Measurements from ENCODE around the gene LHX5.

LHX5 gene

GRCh38 chr12:113443030-113443539 lies 28.6 kb downstream of the LHX5 start:
- no peak for FAIRE-seq
- DNase-seq (ENCODE audit: insufficient read length, low spot score) = no peak

DNA sequence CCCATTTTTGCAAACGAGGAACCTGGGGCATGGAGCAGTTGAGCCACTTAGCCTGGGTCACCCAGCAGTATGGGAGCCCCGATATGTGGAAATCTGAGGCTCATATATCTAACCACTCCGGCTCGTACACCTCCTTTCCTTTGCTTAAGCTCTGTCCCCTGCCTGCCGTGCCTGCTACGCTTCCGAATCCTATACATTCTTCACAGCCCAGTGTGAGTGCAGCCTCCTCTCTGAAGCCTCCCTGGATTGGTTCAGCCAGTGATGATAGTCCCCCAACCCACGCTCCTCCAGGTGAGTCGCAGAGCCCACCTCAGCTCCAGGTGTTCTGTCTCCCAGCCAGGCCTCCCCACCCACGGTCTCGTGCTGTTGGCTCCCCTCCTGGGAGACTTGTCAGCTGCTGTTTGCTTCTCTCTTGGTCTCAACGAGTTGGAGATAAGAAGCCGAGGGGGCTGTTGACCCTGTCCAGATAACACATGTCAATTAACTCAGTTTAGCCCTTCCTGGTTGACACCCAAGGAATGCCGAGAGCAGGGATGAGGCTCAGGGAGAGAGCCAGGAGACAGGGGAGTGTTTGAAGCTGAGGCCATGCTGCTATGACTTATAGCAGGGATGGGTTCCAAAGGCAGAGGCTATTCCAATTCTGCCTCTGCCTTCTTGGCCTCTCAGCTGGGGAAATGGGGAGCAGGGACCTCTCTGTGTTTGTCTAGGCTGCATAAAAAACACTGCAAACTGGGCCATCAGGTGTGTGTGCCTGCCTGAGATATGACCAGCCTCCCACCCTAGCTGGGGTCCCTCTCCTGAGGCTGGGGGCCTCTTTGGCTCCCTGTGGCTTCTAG lies 30.5 kb downstream of the LHX5 start:
- FAIRE-seq = no peak
- DNase-seq (ENCODE audit: insufficient read length, low spot score) = no peak

DNA sequence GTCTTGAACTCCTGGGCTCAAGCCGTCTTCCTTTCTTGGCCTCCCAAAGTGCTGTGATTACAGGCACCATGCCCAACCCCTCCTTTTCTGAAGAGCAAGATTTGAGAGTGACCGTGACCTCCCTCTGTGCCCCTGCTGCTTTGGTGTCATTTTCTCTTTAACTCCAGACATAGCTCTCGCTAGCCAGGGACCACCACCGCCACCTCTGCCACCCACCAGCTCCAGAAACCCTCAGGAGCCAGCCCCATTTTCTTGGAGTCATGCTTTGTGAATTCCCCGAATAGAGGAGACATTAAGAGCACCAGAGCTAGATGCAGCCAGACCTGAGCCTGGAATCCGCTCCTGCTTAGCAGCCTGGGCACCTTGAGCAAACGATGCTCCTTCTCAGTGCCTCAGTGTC lies 31.3 kb downstream of the LHX5 start:
- DNase-seq (ENCODE audit: insufficient read length, low spot score) (no peak), FAIRE-seq (no peak)

DNA sequence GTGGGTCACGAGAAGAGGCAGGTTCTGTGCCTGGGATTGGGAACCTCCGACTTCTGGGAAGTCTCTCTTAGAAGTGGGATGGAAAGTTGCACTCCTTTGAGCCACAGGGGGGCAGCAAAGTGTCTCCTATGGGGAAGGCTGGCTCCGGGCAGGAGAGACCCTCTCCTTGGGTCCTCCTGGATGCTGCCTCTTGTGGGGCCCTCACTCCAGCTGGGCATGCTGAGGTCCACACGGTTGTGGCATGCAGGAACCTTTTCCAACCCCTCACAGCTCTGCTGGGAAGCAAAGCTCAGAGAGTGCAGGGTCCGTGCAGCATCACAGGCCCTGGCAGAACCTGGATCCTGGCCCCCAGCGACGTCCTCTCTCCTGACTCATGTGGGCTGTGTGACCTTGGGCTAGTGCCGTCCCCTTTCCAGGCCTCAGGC lies 32.1 kb downstream of the LHX5 start:
- FAIRE-seq (no peak), DNase-seq (ENCODE audit: insufficient read length, low spot score) (peak; percentile 43)

DNA sequence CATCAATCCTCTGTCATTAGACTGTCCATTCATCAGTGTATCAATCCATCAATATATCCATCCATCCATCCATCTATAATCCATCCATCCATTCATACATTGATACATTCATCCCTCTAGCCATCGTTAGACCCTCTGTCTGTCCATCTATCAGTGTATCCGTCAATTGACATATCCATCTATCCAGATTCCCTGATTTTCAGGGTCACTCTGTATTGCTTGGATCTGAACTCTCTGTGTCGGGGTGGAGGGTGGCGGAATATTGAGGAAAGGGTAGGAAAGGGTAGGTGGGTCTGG lies 32.4 kb downstream of the LHX5 start:
- DNase-seq (ENCODE audit: insufficient read length, low spot score) (no peak), FAIRE-seq (no peak)

GRCh38 chr12:113438523-113439300 lies 33.0 kb downstream of the LHX5 start:
- peak; percentile 28 for FAIRE-seq
- no peak for DNase-seq (ENCODE audit: insufficient read length, low spot score)

GRCh38 chr12:113437729-113438100 lies 34.0 kb downstream of the LHX5 start:
- FAIRE-seq (no peak), DNase-seq (ENCODE audit: insufficient read length, low spot score) (no peak)

DNA sequence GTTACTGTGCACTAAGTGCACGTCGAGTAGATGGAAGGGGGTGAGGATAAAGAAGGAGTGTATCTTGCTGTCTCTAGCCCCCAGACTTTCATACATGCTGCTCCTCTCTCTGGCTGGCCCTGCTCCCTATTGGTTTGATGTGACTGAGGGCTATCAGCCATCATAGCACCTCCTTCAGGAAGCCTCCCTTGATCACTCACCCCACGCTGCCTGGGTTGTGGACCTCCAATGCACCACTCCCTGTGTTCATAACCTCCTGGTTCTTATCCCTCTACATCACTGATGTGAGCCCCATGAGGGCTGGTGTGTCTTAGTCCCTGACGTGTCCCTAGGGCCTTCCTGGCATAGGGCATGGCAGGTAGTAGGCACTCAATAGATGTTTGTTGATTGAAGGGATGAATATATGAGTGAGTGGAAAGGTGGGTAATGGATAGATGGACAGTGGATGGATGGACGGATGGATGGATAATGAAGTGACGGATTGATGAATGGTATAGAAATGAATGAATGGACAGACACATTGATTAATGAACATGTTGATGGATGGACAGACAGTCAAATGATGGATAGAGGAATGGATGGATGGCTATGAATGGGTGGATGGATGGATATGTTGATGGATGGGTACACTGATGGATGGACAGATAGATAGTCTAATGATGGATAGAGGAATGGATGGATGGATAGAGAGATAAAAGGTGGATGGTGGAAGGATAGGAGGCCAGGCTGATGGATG lies 34.5 kb downstream of the LHX5 start:
- no peak for FAIRE-seq
- no peak for DNase-seq (ENCODE audit: insufficient read length, low spot score)

DNA sequence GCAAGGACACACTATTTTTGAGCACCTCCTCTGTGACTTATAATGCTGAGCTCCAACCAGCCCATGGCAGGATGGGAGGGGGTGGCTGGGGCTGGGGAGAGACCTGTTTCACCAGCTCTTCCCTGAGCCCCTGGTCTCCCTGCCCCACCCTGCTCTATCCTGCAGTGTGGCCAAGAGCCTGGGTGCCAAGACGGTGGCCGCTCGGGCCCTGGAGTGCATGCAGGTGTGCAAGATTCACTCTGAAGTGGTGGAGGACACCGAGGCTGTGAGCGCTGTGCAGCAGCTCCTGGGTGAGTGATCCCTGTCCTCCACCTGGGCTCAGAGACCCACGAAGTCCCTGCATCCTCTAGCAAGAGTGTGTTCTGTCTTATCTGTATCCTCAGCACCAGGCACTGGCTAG lies 35.1 kb downstream of the LHX5 start:
- no peak for FAIRE-seq
- no peak for DNase-seq (ENCODE audit: insufficient read length, low spot score)

- FAIRE-seq = no peak
- no peak for DNase-seq (ENCODE audit: insufficient read length, low spot score)
Measured at GRCh38 chr12:113435367-113435766, 36.3 kb downstream of the LHX5 start.

GRCh38 chr12:113432986-113433385 lies 38.7 kb downstream of the LHX5 start:
- FAIRE-seq = no peak

DNA sequence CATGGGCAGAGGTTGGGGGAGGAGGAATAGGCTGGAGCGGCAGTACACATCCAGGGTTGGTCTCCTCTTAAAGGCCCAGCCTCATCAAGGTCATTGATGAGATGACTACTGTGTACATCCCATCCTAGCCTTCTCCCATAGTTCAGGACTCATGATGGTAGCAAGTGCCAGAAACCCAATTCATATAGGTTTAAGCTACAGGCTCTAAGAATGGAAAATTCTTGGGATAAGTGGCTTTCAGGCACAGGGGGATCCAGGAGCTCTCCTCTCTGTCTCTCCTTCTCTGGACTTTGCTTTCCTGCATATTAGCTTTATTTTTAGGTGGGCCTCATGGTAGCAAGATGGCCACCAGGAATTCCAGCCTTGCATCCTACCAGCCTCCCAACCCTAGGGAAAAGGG lies 43.2 kb downstream of the LHX5 start:
- DNase-seq (ENCODE audit: insufficient read length, low spot score) = no peak
- FAIRE-seq = no peak

More at GRCh38 chr12:113432986-113433385, 38.7 kb downstream of the LHX5 start:
- no peak for DNase-seq (ENCODE audit: insufficient read length, low spot score)

DNA sequence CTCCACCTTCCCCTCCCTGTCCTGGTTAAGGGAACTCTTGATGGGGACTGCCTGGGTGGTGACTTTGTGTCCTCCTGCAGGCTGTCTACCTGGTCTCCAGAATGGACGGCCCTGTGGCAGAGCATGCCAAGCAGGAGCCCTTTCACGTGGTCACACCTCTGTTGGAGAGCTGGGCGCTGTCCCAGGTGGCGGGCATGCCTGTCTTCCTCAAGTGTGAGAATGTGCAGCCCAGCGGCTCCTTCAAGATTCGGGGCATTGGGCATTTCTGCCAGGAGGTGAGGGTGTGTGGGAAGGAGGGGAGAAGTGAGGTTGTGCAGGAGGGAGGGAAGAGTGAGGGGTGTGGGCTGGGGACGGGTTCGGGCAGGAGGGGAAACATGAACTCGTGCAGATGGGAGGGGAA lies 43.8 kb downstream of the LHX5 start:
- FAIRE-seq (no peak), DNase-seq (ENCODE audit: insufficient read length, low spot score) (no peak)

- DNase-seq (ENCODE audit: insufficient read length, low spot score) = no peak
- FAIRE-seq = no peak
Measured at GRCh38 chr12:113425960-113426453, 45.7 kb downstream of the LHX5 start.

DNA sequence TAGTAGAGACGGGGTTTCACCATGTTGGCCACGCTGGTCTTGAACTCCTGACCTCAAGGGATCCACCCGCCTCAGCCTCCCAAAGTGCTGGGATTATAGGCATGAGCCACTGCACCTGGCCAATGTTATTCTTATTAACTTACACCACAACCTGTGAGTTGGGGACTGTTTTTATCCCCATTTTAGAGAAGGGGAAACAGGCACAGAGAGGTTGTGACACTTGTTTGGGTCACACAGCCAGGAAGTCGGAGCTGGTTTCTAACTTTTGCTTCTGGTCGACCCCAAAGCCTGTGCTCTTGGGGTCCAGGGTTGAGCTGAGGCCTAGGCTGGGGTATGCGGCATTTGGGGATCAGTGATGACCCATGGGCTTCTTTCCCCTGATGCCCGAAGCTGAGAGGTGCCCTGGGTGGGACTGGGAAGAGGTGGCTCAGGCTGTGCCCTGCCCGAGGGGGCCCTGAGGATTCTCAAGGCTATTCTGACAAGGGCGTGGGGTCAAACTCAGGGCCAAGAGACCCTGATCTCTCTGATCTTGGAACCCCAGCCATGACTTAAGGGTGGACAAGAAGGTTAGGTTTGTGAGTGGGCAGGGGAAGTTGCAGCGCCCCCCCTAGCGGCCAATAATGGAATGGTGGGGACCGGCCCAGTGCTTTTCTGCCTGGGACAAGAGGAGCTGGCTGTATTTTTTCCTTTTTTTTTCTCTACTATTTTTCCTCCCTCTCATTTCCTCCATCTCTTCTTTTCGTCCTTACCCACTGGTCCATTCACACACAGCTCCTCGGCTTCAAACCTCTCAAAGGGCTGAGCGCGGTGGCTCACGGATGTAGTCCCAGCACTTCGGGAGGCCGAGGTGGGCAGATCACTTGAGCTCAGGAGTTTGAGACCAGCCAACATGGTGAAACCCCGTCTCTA lies 46.5 kb downstream of the LHX5 start:
- DNase-seq (ENCODE audit: insufficient read length, low spot score) = peak; percentile 48
- FAIRE-seq = no peak

- FAIRE-seq (no peak), DNase-seq (ENCODE audit: insufficient read length, low spot score) (no peak)
Measured at GRCh38 chr12:113424456-113424855, 47.2 kb downstream of the LHX5 start.

GRCh38 chr12:113422886-113423669 lies 48.6 kb downstream of the LHX5 start:
- FAIRE-seq = no peak
- DNase-seq (ENCODE audit: insufficient read length, low spot score) = no peak

GRCh38 chr12:113422030-113422885 lies 49.4 kb downstream of the LHX5 start, which contains the start of gene SDSL:
Gene SDSL, plus strand, starts transcription at chr12:113422380. Its CDS starts 5,603 bp downstream, at chr12:113427983.
- DNase-seq (ENCODE audit: insufficient read length, low spot score) = peak; percentile 88
- FAIRE-seq = peak; percentile 28

Measured in HTR-8/SVneo (cell line).